H9 (cell line): Measurements from ENCODE around the gene UBL4A. TPM values are rescaled to one million over a fixed set of nuclear protein-coding genes. Genes with fewer than 3 reads are reported as not detected.

Source experiments
- DNase-seq: peaks from one replicate; pipeline ENCODE4 v3.0.0-alpha.2; 2017
- H2AFZ ChIP-seq: one replicate; pipeline ENCODE4 v1.6.1; 2013; ENCODE audit warnings: mild to moderate bottlenecking, low read length, control low read depth, moderate library complexity
- H2AK5ac ChIP-seq: 2 replicates; pipeline ENCODE4 v1.6.1; 2013; ENCODE audit warnings: low read length, control low read depth, mixed read lengths; ENCODE audit not compliant: insufficient read length
- H2BK120ac ChIP-seq: one replicate; pipeline ENCODE4 v1.6.1; 2013; ENCODE audit warnings: low read depth, mild to moderate bottlenecking, low read length, control low read depth, inconsistent platforms; ENCODE audit not compliant: poor library complexity, severe bottlenecking
- H2BK12ac ChIP-seq: 2 replicates; pipeline ENCODE4 v1.6.1; 2013; ENCODE audit warnings: low read length, control low read depth, mixed read lengths, low read depth; ENCODE audit not compliant: insufficient read length
- H2BK15ac ChIP-seq: 2 replicates; pipeline ENCODE4 v1.6.1; 2013; ENCODE audit warnings: low read depth, low read length, control low read depth
- H2BK20ac ChIP-seq: one replicate; pipeline ENCODE4 v1.6.1; 2013; ENCODE audit warnings: low read depth, mild to moderate bottlenecking, low read length, control low read depth, inconsistent platforms; ENCODE audit not compliant: poor library complexity, severe bottlenecking
- H2BK5ac ChIP-seq: 2 replicates; pipeline ENCODE4 v1.6.1; 2013; ENCODE audit warnings: low read length, control low read depth, mixed read lengths; ENCODE audit not compliant: insufficient read length
- H3K14ac ChIP-seq: 2 replicates; pipeline ENCODE4 v1.6.1; 2013; ENCODE audit warnings: low read length, control low read depth; ENCODE audit not compliant: insufficient read depth
- H3K18ac ChIP-seq: 2 replicates; pipeline ENCODE4 v1.6.1; 2013; ENCODE audit warnings: low read depth, mild to moderate bottlenecking, mixed read lengths, low read length, control low read depth; ENCODE audit not compliant: insufficient read length
- H3K23ac ChIP-seq: 2 replicates; pipeline ENCODE4 v1.6.1; 2013; ENCODE audit warnings: low read length, control low read depth, mixed read lengths, low read depth; ENCODE audit not compliant: insufficient read length
- H3K23me2 ChIP-seq: 2 replicates; pipeline ENCODE4 v1.6.1; 2013; ENCODE audit warnings: low read depth, mild to moderate bottlenecking, mixed read lengths, low read length, control low read depth; ENCODE audit not compliant: insufficient read length, poor library complexity, severe bottlenecking
- H3K27ac ChIP-seq: 2 replicates; pipeline ENCODE4 v1.5.1; 2013; ENCODE audit warnings: low read length, control low read depth, mixed read lengths, low read depth; ENCODE audit not compliant: insufficient read length
- H3K27me3 ChIP-seq: 2 replicates; pipeline ENCODE4 v1.6.1; 2013; ENCODE audit warnings: low read length, control low read depth, inconsistent platforms; ENCODE audit not compliant: insufficient read depth
- H3K4ac ChIP-seq: 2 replicates; pipeline ENCODE4 v1.6.1; 2013; ENCODE audit warnings: low read depth, mild to moderate bottlenecking, control low read depth, inconsistent platforms, low read length, moderate library complexity
- H3K4me1 ChIP-seq: 2 replicates; pipeline ENCODE4 v1.6.1; 2013; ENCODE audit warnings: low read length, control low read depth, inconsistent platforms; ENCODE audit not compliant: insufficient read depth
- H3K4me2 ChIP-seq: 2 replicates; pipeline ENCODE4 v1.6.1; 2013; ENCODE audit warnings: low read length, control low read depth, mixed read lengths; ENCODE audit not compliant: insufficient read length, insufficient read depth
- H3K56ac ChIP-seq: 2 replicates; pipeline ENCODE4 v1.6.1; 2013; ENCODE audit warnings: low read depth, mild to moderate bottlenecking, mixed read lengths, low read length, control low read depth; ENCODE audit not compliant: insufficient read length
- H3K79me1 ChIP-seq: 2 replicates; pipeline ENCODE4 v1.6.1; 2013; ENCODE audit warnings: low read depth, mild to moderate bottlenecking, moderate library complexity, low read length, control low read depth, inconsistent platforms; ENCODE audit not compliant: insufficient read depth, poor library complexity, severe bottlenecking
- H3K79me2 ChIP-seq: 2 replicates; pipeline ENCODE4 v1.6.1; 2013; ENCODE audit warnings: low read length, control low read depth, inconsistent platforms; ENCODE audit not compliant: insufficient read depth
- H3K9ac ChIP-seq: 2 replicates; pipeline ENCODE4 v1.6.1; 2013; ENCODE audit warnings: low read length, control low read depth, mixed read lengths; ENCODE audit not compliant: insufficient read length; ENCODE audit errors: extremely low read depth
- H3K9me3 ChIP-seq: one replicate; pipeline ENCODE4 v1.6.1; 2013; ENCODE audit warnings: low read depth, low read length, inconsistent platforms; ENCODE audit not compliant: control insufficient read depth
- H3T11ph ChIP-seq: one replicate; pipeline ENCODE4 v1.6.1; 2013; ENCODE audit warnings: mild to moderate bottlenecking, low read length, control low read depth, inconsistent platforms
- H4K20me1 ChIP-seq: one replicate; pipeline ENCODE4 v1.6.1; 2013; ENCODE audit not compliant: control insufficient read depth, insufficient read length, insufficient read depth
- H4K5ac ChIP-seq: 2 replicates; pipeline ENCODE4 v1.6.1; 2013; ENCODE audit warnings: low read depth, mild to moderate bottlenecking, mixed read lengths, low read length, control low read depth; ENCODE audit not compliant: insufficient read length
- H4K8ac ChIP-seq: replicated peaks from 2 replicates; pipeline ENCODE4 v1.6.1; 2013; ENCODE audit warnings: low read length, control low read depth, mixed read lengths, low read depth; ENCODE audit not compliant: insufficient read length
- H4K91ac ChIP-seq: 2 replicates; pipeline ENCODE4 v1.6.1; 2013; ENCODE audit warnings: low read depth, mild to moderate bottlenecking, moderate library complexity, mixed read lengths, low read length, control low read depth; ENCODE audit not compliant: insufficient read length
- H3K27ac Mint-ChIP-seq, 3 experiments: 2 replicates in 2 of 3; 3 replicates in 1 of 3; pipeline ENCODE4 v1.8.0; 2020 to 2021; ENCODE audit warnings: mixed read lengths in 3 of 3, mild to moderate bottlenecking in 1 of 3, moderate library complexity in 1 of 3
- H3K27me3 Mint-ChIP-seq: 2 replicates; pipeline ENCODE4 v1.8.0; 2021; ENCODE audit warnings: low read depth, mild to moderate bottlenecking, moderate library complexity, mixed read lengths
- H3K36me3 Mint-ChIP-seq, 3 experiments: 2 replicates in 2 of 3; 3 replicates in 1 of 3; pipeline ENCODE4 v1.8.0; 2020 to 2021; ENCODE audit warnings: low read depth in 3 of 3, mixed read lengths in 3 of 3; ENCODE audit not compliant: insufficient read depth in 1 of 3
- H3K4me1 Mint-ChIP-seq, 2 experiments: 2 replicates each; pipeline ENCODE4 v1.8.0; 2020; ENCODE audit warnings: mixed read lengths in 2 of 2
- H3K4me3 Mint-ChIP-seq, 2 experiments: 2 replicates in 1 of 2; 3 replicates in 1 of 2; pipeline ENCODE4 v1.8.0; 2020 to 2021; ENCODE audit warnings: mild to moderate bottlenecking in 2 of 2, mixed read lengths in 2 of 2, moderate library complexity in 1 of 2
- H3K9me3 Mint-ChIP-seq, 2 experiments: 2 replicates in 1 of 2; 3 replicates in 1 of 2; pipeline ENCODE4 v1.8.0; 2020; ENCODE audit warnings: mild to moderate bottlenecking in 2 of 2, mixed read lengths in 2 of 2, moderate library complexity in 1 of 2
- WGBS: extraction: QIAGEN DNeasy Blood & Tissue Kit; methylation state at CpG from one replicate; pipeline ENCODE4 v1.1.7; 2013; ENCODE audit warnings: missing lambda C conversion rate, low lambda C conversion rate, mixed read lengths; ENCODE audit not compliant: insufficient read length; ENCODE audit errors: extremely low coverage; 5-methylcytosine and 5-hydroxymethylcytosine counted together
- total RNA-seq: library from RNA; stranded (reverse); gene quantifications from 2 replicates; pipeline ENCODE4 v1.2.1, GENCODE V29; 2021
- TF ChIP-seq, protein P1 (sequence below): fragments of 200-600 bp; sonication (generic); conservative IDR thresholded peaks from 3 replicates; pipeline ENCODE4 v1.8.0; 2021; ENCODE audit warnings: antibody characterized with exemption, mild to moderate bottlenecking

Gene UBL4A
- total RNA-seq, 1 experiment from 2014 or later, result 30.9 TPM

GRCh38 chrX:154515090-154515965 lies 28.9 kb upstream of the UBL4A start:
- Histone ChIP-seq H3K4me1 (no peaks in the 10 kb centered on the region), H2BK15ac (no peak overlapping the region), H2BK20ac (no peak overlapping the region), H3K9me3 (peaks cover 13% of the 10 kb centered on the region), H3K23me2 (peaks cover 15% of the 10 kb centered on the region), H2AK5ac (no peak overlapping the region), H3K79me1 (no peaks in the 10 kb centered on the region), H3K27me3 (no peaks in the 10 kb centered on the region; the same call in 1 of the 2 replicates), H2BK12ac (no peak overlapping the region), H3K79me2 (no peaks in the 10 kb centered on the region), H4K20me1 (no peaks in the 10 kb centered on the region), H3T11ph (no peak overlapping the region), H3K4ac (no peak overlapping the region), H3K27ac (no peak overlapping the region), H2BK120ac (no peak overlapping the region), H2BK5ac (no peak overlapping the region), H4K5ac (no peak overlapping the region), H3K23ac (no peak overlapping the region), H3K14ac (no peak overlapping the region; the same call in 1 of the 2 replicates), H3K56ac (no peak overlapping the region), H3K4me2 (peak overlapping the region; percentile 16), H3K18ac (no peak overlapping the region), H4K8ac (no peak overlapping the region), H3K9ac (peak overlapping the region; percentile 13), H2AFZ (no peak overlapping the region), H4K91ac (no peak overlapping the region)
- Mint-ChIP-seq H3K27ac (0 out of 7 replicates have a peak overlapping the region, but pooled peaks of 1 of the 3 experiments have one; percentile 27), H3K4me1 (peaks cover 14 to 17% of the 10 kb centered on the region in 2 experiments), H3K36me3 (peaks cover 8 to 13% (median 12%) of the 10 kb centered on the region in 3 experiments; a peak in 5 of 7 replicates), H3K27me3 (peaks cover 8% of the 10 kb centered on the region), H3K9me3 (peaks cover 50 to 52% of the 10 kb centered on the region in 2 experiments), H3K4me3 (peak overlapping the region; percentile 74 to 85)
- no peak for DNase-seq
- TF ChIP-seq, protein P1, sequence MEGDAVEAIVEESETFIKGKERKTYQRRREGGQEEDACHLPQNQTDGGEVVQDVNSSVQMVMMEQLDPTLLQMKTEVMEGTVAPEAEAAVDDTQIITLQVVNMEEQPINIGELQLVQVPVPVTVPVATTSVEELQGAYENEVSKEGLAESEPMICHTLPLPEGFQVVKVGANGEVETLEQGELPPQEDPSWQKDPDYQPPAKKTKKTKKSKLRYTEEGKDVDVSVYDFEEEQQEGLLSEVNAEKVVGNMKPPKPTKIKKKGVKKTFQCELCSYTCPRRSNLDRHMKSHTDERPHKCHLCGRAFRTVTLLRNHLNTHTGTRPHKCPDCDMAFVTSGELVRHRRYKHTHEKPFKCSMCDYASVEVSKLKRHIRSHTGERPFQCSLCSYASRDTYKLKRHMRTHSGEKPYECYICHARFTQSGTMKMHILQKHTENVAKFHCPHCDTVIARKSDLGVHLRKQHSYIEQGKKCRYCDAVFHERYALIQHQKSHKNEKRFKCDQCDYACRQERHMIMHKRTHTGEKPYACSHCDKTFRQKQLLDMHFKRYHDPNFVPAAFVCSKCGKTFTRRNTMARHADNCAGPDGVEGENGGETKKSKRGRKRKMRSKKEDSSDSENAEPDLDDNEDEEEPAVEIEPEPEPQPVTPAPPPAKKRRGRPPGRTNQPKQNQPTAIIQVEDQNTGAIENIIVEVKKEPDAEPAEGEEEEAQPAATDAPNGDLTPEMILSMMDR, result no peak
- no CpG with 5 or more reads among the region's 34 CpGs for WGBS
